ENCODE data around the gene CLEC5A.
"Not testable (repeated sequence)": the region's sequence is repeated elsewhere in the genome, so short reads cannot be mapped to it uniquely, and the experiment has no call there.

The CLEC5A gene

GRCh38 chr7:141946796-141947195 lies at the start of gene CLEC5A:
Gene CLEC5A, minus strand, starts transcription at chr7:141946974. Its CDS starts 682 bp downstream, at chr7:141946292.
- DNase-seq, result no peak

GRCh38 chr7:141993354-141993753 lies 46.6 kb upstream of the CLEC5A start:
- no peak for DNase-seq

- no peak for DNase-seq
Measured at GRCh38 chr7:141992688-141993087, 45.9 kb upstream of the CLEC5A start.

GRCh38 chr7:141992156-141992555 lies 45.4 kb upstream of the CLEC5A start:
- DNase-seq, result no peak

- DNase-seq, result no peak
Measured at GRCh38 chr7:141991140-141991539, 44.4 kb upstream of the CLEC5A start.

- no peak for DNase-seq
Measured at GRCh38 chr7:141990011-141990725, 43.4 kb upstream of the CLEC5A start.

GRCh38 chr7:141987803-141988202 lies 41.0 kb upstream of the CLEC5A start:
- not testable (repeated sequence) for DNase-seq

- DNase-seq, result no peak
Measured at GRCh38 chr7:141986923-141987322, 40.1 kb upstream of the CLEC5A start.

- DNase-seq, result not testable (repeated sequence)
Measured at GRCh38 chr7:141985926-141986325, 39.2 kb upstream of the CLEC5A start.

GRCh38 chr7:141979568-141979967 lies 32.8 kb upstream of the CLEC5A start:
- DNase-seq, result no peak

GRCh38 chr7:141978351-141978750 lies 31.6 kb upstream of the CLEC5A start:
- DNase-seq, result no peak

GRCh38 chr7:141976524-141977245 lies 29.9 kb upstream of the CLEC5A start:
- no peak for DNase-seq

- peak; percentile 41 to 65 for DNase-seq
Measured at GRCh38 chr7:141975806-141976523, 29.2 kb upstream of the CLEC5A start.

GRCh38 chr7:141974831-141975230 lies 28.1 kb upstream of the CLEC5A start:
- no peak for DNase-seq

- DNase-seq, result no peak
Measured at GRCh38 chr7:141973673-141974072, 26.9 kb upstream of the CLEC5A start, which contains the start of gene TAS2R38. Gene TAS2R38, minus strand, starts transcription at chr7:141973773. Its CDS starts 84 bp downstream, at chr7:141973689.

GRCh38 chr7:141960687-141961422 lies 14.1 kb upstream of the CLEC5A start:
- no peak for DNase-seq

- no peak for DNase-seq
Measured at GRCh38 chr7:141956084-141956483, 9.3 kb upstream of the CLEC5A start.

GRCh38 chr7:141954334-141954733 lies 7.6 kb upstream of the CLEC5A start:
- no peak for DNase-seq

- DNase-seq, result no peak
Measured at GRCh38 chr7:141952461-141952860, 5.7 kb upstream of the CLEC5A start.

GRCh38 chr7:141950806-141951205 lies 4.0 kb upstream of the CLEC5A start:
- DNase-seq, result no peak

GRCh38 chr7:141949911-141950310 lies 3.1 kb upstream of the CLEC5A start:
- no peak for DNase-seq

GRCh38 chr7:141949451-141949850 lies 2.7 kb upstream of the CLEC5A start:
- no peak for DNase-seq

- no peak for DNase-seq
Measured at GRCh38 chr7:141949021-141949420, 2.2 kb upstream of the CLEC5A start.

Data from activated CD4-positive, alpha-beta T cell treated with anti-CD3 and anti-CD28 coated beads for 4 hours (primary cell).